Right lobe of liver (tissue), 6 donors: ENCODE measurements around the gene HORMAD2. TPM values are rescaled to one million over a fixed set of nuclear protein-coding genes. Genes with fewer than 3 reads are reported as not detected.
A peak's percentile ranks its signal among the peaks of the same experiment; 100 is the strongest.

Source experiments
- ATAC-seq, 4 donors: fragments of 200-7000 bp; cut with Tn5 transposase; one replicate each; pipeline ENCODE4 v1.9.1; 2020; ENCODE audit warnings: mild to moderate bottlenecking in 4 of 4, moderate library complexity in 4 of 4
- DNase-seq, 3 donors: peaks; one replicate each; pipeline ENCODE4 v3.0.0-alpha.2; 2020
- H3K27ac ChIP-seq, 3 donors: fragments of 200-600 bp; one replicate each; pipeline ENCODE4 v1.8.0; 2022
- H3K27me3 ChIP-seq, 2 donors: fragments of 200-600 bp; one replicate each; pipeline ENCODE4 v1.8.0; 2022
- H3K36me3 ChIP-seq, 4 donors: fragments of 200-600 bp; sonication (generic) in 1 of 4; one replicate each; pipeline versions ENCODE4 v1.5.1 to v1.8.0; 2017 to 2022; ENCODE audit warnings: control low read depth in 1 of 4
- H3K4me1 ChIP-seq, 4 donors: fragments of 200-600 bp; sonication (generic) in 1 of 4; one replicate each; pipeline versions ENCODE4 v1.5.1 to v1.8.0; 2017 to 2022; ENCODE audit warnings: control low read depth in 1 of 4
- H3K4me3 ChIP-seq, 3 donors: fragments of 200-600 bp; one replicate each; pipeline ENCODE4 v1.8.0; 2022
- H3K9me3 ChIP-seq, 4 donors: fragments of 200-600 bp; sonication (generic) in 1 of 4; one replicate each; pipeline versions ENCODE4 v1.5.1 to v1.8.0; 2017 to 2022; ENCODE audit warnings: control low read depth in 1 of 4
- POLR2A ChIP-seq: fragments of 450-650 bp; IDR thresholded peaks from one replicate; pipeline ENCODE4 v1.6.1; 2017; ENCODE audit warnings: antibody characterized with exemption, mild to moderate bottlenecking
- WGBS: methylation state at CpG from one replicate; pipeline ENCODE4 v1.1.6; 2018; ENCODE audit warnings: low coverage, low lambda C conversion rate; ENCODE audit not compliant: insufficient coverage; ENCODE audit errors: missing lambda C conversion rate; 5-methylcytosine and 5-hydroxymethylcytosine counted together
- intact Hi-C, 2 donors: fragments of 100-400 bp; cut with DNase I; formaldehyde crosslinking; loops; one replicate each; pipeline versions ENCODE4 v1.11.2 to v1.14.1; 2022
- total RNA-seq, 6 experiments: library from RNA; depleted of rRNA in 2 of 6; stranded (reverse); fragments of >200 nt in 2 of 6; fragmentation: NEBNext Ultra II Directional in 3 of 6; extraction: Animal tissue kit (Norgen Biotek cat#: 25700) in 3 of 6; gene quantifications; one replicate each; pipeline versions ENCODE4 v1.1.0 to v1.2.4, GENCODE V29; 2016 to 2023
- TF ChIP-seq, protein P1 (sequence below), 4 donors: fragments of 200-600 bp in 3 of 4; fragments of 450-650 bp in 1 of 4; IDR thresholded peaks; one replicate each; pipeline versions ENCODE4 v1.5.1 to v1.8.0; 2016 to 2022; ENCODE audit warnings: antibody characterized with exemption in 4 of 4, mild to moderate bottlenecking in 2 of 4
- donor health status: DM: no; HTN: yes; CAD: no.
- donor health status: DM: no; HTN: no; CAD: no.
- donor health status: DM: no; HTN: no; CAD: no.
- donor health status: DM: no; HTN: yes; CAD: no.
- donor health status: DM: no; HTN: yes; CAD: no.

Gene HORMAD2
- total RNA-seq, 6 experiments from 2014 or later: 0.50 to 3.0 (median 1.6) TPM; not detected in 1

GRCh38 chr22:30186510-30186909, 106.2 kb downstream of the HORMAD2 start:
- peak in 2 of 4 donors; percentile 26 to 30 for ATAC-seq
- H3K27me3 ChIP-seq: no peaks in the 10 kb centered on the region
- H3K27ac ChIP-seq: no peak overlapping the region
- DNase-seq: peak in 1 of 3 donors; percentile 33
- H3K4me1 ChIP-seq: no peaks in the 10 kb centered on the region
- no peak overlapping the region for H3K4me3 ChIP-seq
- 67% methylated on average over 5 of the region's 5 CpGs for WGBS
- intact Hi-C loops: no loop called here
- H3K36me3 ChIP-seq: no peaks in the 10 kb centered on the region
- no peak for TF ChIP-seq POLR2A
- TF ChIP-seq, protein P1, sequence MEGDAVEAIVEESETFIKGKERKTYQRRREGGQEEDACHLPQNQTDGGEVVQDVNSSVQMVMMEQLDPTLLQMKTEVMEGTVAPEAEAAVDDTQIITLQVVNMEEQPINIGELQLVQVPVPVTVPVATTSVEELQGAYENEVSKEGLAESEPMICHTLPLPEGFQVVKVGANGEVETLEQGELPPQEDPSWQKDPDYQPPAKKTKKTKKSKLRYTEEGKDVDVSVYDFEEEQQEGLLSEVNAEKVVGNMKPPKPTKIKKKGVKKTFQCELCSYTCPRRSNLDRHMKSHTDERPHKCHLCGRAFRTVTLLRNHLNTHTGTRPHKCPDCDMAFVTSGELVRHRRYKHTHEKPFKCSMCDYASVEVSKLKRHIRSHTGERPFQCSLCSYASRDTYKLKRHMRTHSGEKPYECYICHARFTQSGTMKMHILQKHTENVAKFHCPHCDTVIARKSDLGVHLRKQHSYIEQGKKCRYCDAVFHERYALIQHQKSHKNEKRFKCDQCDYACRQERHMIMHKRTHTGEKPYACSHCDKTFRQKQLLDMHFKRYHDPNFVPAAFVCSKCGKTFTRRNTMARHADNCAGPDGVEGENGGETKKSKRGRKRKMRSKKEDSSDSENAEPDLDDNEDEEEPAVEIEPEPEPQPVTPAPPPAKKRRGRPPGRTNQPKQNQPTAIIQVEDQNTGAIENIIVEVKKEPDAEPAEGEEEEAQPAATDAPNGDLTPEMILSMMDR (IDR thresholded peaks at IDR 0.05): no peak
- no peaks in the 10 kb centered on the region for H3K9me3 ChIP-seq

DNA sequence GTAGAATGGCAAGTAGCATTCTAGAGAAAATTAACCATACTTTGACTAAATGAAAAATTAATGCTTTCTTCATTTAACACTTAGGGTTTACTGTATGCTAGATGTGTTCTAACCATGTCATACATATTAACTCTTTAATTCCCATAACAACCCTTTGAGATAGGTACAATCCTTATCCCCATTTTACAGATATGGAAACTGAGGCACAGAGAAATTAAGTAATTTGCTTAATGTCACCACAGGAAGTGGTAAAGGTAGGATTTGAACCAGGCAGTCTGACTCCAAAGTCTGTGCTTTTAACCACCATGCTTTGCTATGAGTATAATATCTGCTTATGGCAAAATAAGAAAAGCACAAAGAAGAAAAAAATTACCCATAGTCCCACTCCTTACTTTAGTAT, 106.8 kb downstream of the HORMAD2 start:
- H3K27me3 ChIP-seq: no peaks in the 10 kb centered on the region
- no peaks in the 10 kb centered on the region for H3K4me1 ChIP-seq
- ATAC-seq (no peak), DNase-seq (no peak)
- no peak overlapping the region for H3K4me3 ChIP-seq
- no peak overlapping the region for H3K27ac ChIP-seq
- TF ChIP-seq, protein P1 (IDR thresholded peaks at IDR 0.05): no peak
- no peak for TF ChIP-seq POLR2A
- no peaks in the 10 kb centered on the region for H3K36me3 ChIP-seq
- intact Hi-C loops: no loop called here
- H3K9me3 ChIP-seq: no peaks in the 10 kb centered on the region

- Histone ChIP-seq H3K27ac (peak overlapping the region in 1 of 3 donors; percentile 11), H3K9me3 (no peaks in the 10 kb centered on the region), H3K4me3 (no peak overlapping the region), H3K36me3 (no peaks in the 10 kb centered on the region), H3K4me1 (no peaks in the 10 kb centered on the region), H3K27me3 (no peaks in the 10 kb centered on the region)
- ATAC-seq: peak in 3 of 4 donors; percentile 61 to 69 (median 68)
- intact Hi-C loops: no loop called here
- TF ChIP-seq POLR2A: no peak
- TF ChIP-seq, protein P1 (IDR thresholded peaks at IDR 0.05): no peak
- no peak for DNase-seq
- WGBS: 61% methylated on average over 3 of the region's 3 CpGs
Observed at GRCh38 chr22:30187529-30188407, 107.5 kb downstream of the HORMAD2 start.

DNA sequence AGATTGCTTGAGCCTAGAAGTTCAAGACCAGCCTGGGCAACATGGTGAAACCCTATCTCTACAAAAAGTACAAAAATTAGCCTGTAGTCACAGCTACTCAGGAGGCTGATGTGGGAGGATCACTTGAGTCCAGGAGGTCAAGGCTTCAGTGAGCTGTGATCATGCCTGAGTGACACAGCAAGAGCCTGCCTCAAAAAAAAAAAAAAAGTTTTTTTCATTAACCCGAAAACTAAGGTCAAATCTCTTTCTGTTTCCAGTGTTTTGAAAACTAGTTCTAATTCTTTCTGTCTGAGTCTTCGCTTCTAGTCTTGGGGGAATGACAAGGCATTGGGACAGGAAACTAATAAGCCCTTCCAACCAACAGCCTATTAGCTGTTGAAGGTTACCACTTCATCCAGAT, 108.6 kb downstream of the HORMAD2 start:
- Histone ChIP-seq H3K4me3 (no peak overlapping the region), H3K4me1 (no peaks in the 10 kb centered on the region), H3K27ac (no peak overlapping the region), H3K27me3 (no peaks in the 10 kb centered on the region), H3K36me3 (no peaks in the 10 kb centered on the region), H3K9me3 (no peaks in the 10 kb centered on the region)
- ATAC-seq: no peak
- 92% methylated on average over 2 of the region's 2 CpGs for WGBS
- no peak for DNase-seq
- TF ChIP-seq, protein P1 (IDR thresholded peaks at IDR 0.05): no peak
- TF ChIP-seq POLR2A: no peak
- intact Hi-C loops: no loop called here
